Peyer's patch (tissue), 4 donors: ENCODE measurements around the gene RACK1. TPM values are rescaled to one million over a fixed set of nuclear protein-coding genes. Genes with fewer than 3 reads are reported as not detected.
"Not testable (repeated sequence)": the region's sequence is repeated elsewhere in the genome, so short reads cannot be mapped to it uniquely, and the experiment has no call there.

ENCODE experiments used
- DNase-seq, 3 donors: peaks; one replicate each; pipeline ENCODE4 v3.0.0-alpha.2; 2017 to 2019
- H3K27ac ChIP-seq, 4 donors: fragments of 200-600 bp; sonication (generic); one replicate each; pipeline ENCODE4 v1.5.1; 2016 to 2019
- H3K27me3 ChIP-seq, 2 donors: fragments of 200-600 bp; sonication (generic); one replicate each; pipeline ENCODE4 v1.5.1; 2019
- H3K36me3 ChIP-seq, 3 donors: fragments of 200-600 bp; sonication (generic); one replicate each; pipeline ENCODE4 v1.5.1; 2016 to 2019
- H3K4me1 ChIP-seq, 4 donors: fragments of 200-600 bp; sonication (generic); one replicate each; pipeline ENCODE4 v1.5.1; 2016 to 2019
- H3K4me3 ChIP-seq, 4 donors: fragments of 200-600 bp; sonication (generic); 1 replicate in 3 of 4; 2 replicates in 1 of 4; pipeline ENCODE4 v1.5.1; 2016 to 2019; ENCODE audit warnings: mild to moderate bottlenecking in 1 of 4
- H3K9me3 ChIP-seq, 4 donors: fragments of 200-600 bp; sonication (generic); one replicate each; pipeline ENCODE4 v1.5.1; 2016 to 2019; ENCODE audit warnings: mild to moderate bottlenecking in 1 of 4
- CTCF ChIP-seq, 6 experiments: fragments of 450-650 bp in 4 of 6; fragments of 200-600 bp in 2 of 6; sonication (generic) in 1 of 6; IDR thresholded peaks; one replicate each; pipeline ENCODE4 v1.5.1; 2017 to 2019; ENCODE audit warnings: antibody characterized with exemption in 6 of 6, mild to moderate bottlenecking in 3 of 6, moderate library complexity in 1 of 6
- POLR2A ChIP-seq, 2 donors: fragments of 450-650 bp; IDR thresholded peaks; one replicate each; pipeline ENCODE4 v1.5.1; 2017; ENCODE audit warnings: antibody characterized with exemption in 2 of 2, mild to moderate bottlenecking in 2 of 2, moderate library complexity in 2 of 2
- total RNA-seq, 4 donors: library from RNA; depleted of rRNA; stranded (reverse); fragments of >200 nt; gene quantifications; one replicate each; pipeline ENCODE4 v1.1.0, GENCODE V29; 2016

RACK1 gene
- total RNA-seq, 4 donors from 2014 or later: 1,067 to 1,931 (median 1,321) TPM

GRCh38 chr5:181219262-181220177 is 24.2 kb downstream of the RACK1 start:
- Histone ChIP-seq H3K4me3 (no peak overlapping the region), H3K4me1 (peaks cover 0 to 32% (median 11%) of the 10 kb centered on the region in 4 donors), H3K27me3 (no peaks in the 10 kb centered on the region), H3K36me3 (no peaks in the 10 kb centered on the region), H3K27ac (no peak overlapping the region), H3K9me3 (no peaks in the 10 kb centered on the region)
- no peak for TF ChIP-seq POLR2A (IDR thresholded peaks at IDR 0.05)
- no peak for TF ChIP-seq CTCF (IDR thresholded peaks at IDR 0.05)
- no peak for DNase-seq

GRCh38 chr5:181218795-181219124 is 24.9 kb downstream of the RACK1 start:
- peak overlapping the region in 3 of 4 donors; percentile 1 to 94 (median 29) for H3K27ac ChIP-seq
- H3K4me3 ChIP-seq: peak overlapping the region; percentile 28 to 64 (median 44)
- no peak for DNase-seq
- H3K9me3 ChIP-seq: no peaks in the 10 kb centered on the region
- H3K27me3 ChIP-seq: no peaks in the 10 kb centered on the region
- TF ChIP-seq CTCF (IDR thresholded peaks at IDR 0.05) (no peak), POLR2A (IDR thresholded peaks at IDR 0.05) (no peak)
- H3K4me1 ChIP-seq: peaks cover 0 to 28% (median 8%) of the 10 kb centered on the region in 4 donors
- no peaks in the 10 kb centered on the region for H3K36me3 ChIP-seq

DNA sequence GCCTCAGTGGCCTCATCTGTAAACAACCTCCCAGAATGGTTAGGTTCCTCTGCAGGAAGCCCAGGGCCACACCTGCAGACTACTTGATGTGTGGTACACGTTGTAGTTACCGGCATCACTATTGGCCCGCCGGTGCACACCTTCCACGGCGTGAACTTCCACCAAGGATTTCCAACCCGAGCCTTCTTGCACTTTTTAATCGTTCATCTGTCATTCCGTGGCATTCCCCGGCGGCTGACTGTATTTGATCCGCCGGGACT is 26.0 kb downstream of the RACK1 start:
- no peaks in the 10 kb centered on the region for H3K36me3 ChIP-seq
- DNase-seq: peak in 2 of 3 donors; percentile 78 to 83
- H3K27me3 ChIP-seq: no peaks in the 10 kb centered on the region
- H3K4me1 ChIP-seq: peaks cover 0 to 28% (median 8%) of the 10 kb centered on the region in 4 donors
- H3K4me3 ChIP-seq: peak overlapping the region; percentile 28 to 64 (median 44)
- peak overlapping the region; percentile 29 to 94 (median 61) for H3K27ac ChIP-seq
- TF ChIP-seq POLR2A (IDR thresholded peaks at IDR 0.05): no peak
- no peak for TF ChIP-seq CTCF (IDR thresholded peaks at IDR 0.05)
- no peaks in the 10 kb centered on the region for H3K9me3 ChIP-seq

- DNase-seq: peak; percentile 54 to 78 (median 64)
- peak in 1 of 6 experiments; percentile 8 for TF ChIP-seq CTCF (IDR thresholded peaks at IDR 0.05)
- no peak for TF ChIP-seq POLR2A (IDR thresholded peaks at IDR 0.05)
- H3K36me3 ChIP-seq: no peaks in the 10 kb centered on the region
- H3K27me3 ChIP-seq: no peaks in the 10 kb centered on the region
- H3K9me3 ChIP-seq: no peaks in the 10 kb centered on the region
- peak overlapping the region; percentile 28 to 64 (median 44) for H3K4me3 ChIP-seq
- peaks cover 0 to 28% (median 8%) of the 10 kb centered on the region in 4 donors for H3K4me1 ChIP-seq
- H3K27ac ChIP-seq: peak overlapping the region; percentile 29 to 94 (median 61)
These were observed 26.4 kb downstream of the RACK1 start for GRCh38 chr5:181217111-181217802.

DNA sequence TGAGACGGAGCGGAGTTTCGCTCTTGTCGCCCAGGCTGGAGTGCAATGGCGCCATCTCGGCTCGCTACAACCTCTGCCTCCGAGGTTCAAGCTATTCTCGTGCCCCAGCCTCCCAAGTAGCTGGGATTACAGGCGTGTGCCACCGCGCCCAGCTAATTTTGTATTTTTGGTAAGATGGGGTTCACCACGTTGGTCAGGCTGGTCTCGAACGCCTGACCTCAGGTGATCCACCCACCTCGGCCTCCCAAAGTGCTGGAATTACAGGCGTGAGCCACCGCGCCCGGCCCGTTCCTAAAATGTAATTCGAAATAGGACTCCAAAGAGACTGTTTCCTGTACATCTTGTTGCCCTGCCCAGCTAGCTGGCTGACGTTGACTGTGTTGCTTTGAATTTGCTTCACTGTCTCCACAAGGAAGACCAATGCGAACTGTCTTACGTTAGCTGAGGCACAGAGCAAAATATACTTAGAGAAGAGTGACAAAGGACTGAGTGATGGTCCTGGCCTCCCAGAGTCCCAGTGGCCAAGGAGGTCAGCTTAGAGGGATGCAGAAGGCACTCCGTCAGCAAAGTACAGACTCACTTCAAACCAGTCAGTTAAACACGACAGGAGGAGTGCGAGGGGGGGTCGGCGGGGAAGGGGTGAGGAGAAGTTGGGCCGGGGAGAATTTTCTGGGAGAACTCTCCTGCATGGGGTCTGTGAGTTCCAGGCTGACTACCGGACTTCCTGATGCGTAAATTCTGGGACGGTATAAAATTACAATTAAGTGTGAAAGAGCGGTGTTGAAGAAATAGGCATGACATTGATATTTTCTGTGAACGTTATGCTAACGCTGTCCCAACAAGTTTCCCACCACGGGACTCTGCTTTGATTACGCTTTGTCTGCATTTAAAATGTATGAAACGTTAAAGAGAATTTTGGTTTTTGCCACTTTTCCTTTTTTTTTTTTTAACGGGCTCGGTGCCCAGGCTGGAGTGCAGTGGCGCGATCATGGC is 27.4 kb downstream of the RACK1 start:
- Histone ChIP-seq H3K4me1 (peaks cover 0 to 28% (median 8%) of the 10 kb centered on the region in 4 donors), H3K4me3 (peak overlapping the region; percentile 28 to 64 (median 44)), H3K36me3 (no peaks in the 10 kb centered on the region), H3K9me3 (no peaks in the 10 kb centered on the region), H3K27me3 (no peaks in the 10 kb centered on the region), H3K27ac (peak overlapping the region in 1 of 4 donors; percentile 94)
- peak in 1 of 3 donors; percentile 50 for DNase-seq
- TF ChIP-seq POLR2A (IDR thresholded peaks at IDR 0.05) (no peak), CTCF (IDR thresholded peaks at IDR 0.05) (no peak)

- H3K4me3 ChIP-seq, H3K36me3 ChIP-seq, H3K9me3 ChIP-seq, H3K27ac ChIP-seq, DNase-seq, H3K27me3 ChIP-seq: not testable (repeated sequence)
- peaks cover 0 to 28% (median 8%) of the 10 kb centered on the region in 4 donors for H3K4me1 ChIP-seq
These were observed 29.5 kb downstream of the RACK1 start for GRCh38 chr5:181214249-181214648.
